HG03025 (cell line): Measurements from ENCODE around the gene TBCA.
"Not testable (repeated sequence)": the region's sequence is repeated elsewhere in the genome, so short reads cannot be mapped to it uniquely, and the experiment has no call there.

ENCODE experiments used
- ATAC-seq: cut with Tn5 transposase; IDR thresholded peaks from one replicate; pipeline ENCODE4 v1.9.1; 2021; ENCODE audit warnings: mild to moderate bottlenecking, moderate library complexity; ENCODE audit not compliant: unreplicated experiment, low FRiP score

The TBCA gene

DNA sequence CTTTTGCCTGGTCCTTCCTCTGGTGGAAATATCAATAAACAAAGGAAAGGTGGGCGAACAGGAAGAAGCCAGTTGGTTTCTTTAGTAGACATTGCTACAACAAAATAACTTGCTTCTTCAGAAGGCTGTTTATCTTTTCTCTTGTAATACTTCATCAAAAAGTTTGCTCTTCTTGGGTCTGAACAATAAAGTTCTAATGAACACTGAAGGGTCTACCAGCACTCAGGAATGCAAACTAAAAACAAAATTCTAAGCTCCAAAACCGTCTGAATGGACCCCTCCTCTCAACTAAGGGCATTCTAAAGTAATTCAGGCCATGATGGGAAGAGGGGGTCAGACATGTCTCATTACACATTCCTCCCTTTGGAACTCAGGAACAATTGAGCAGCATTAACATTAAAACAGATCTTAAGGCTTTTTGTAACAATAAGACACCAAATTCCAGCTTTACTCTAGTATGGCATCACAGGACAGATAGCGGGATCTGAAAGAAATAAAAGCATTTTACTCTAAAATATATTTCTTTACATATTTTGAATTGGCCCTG, 2.3 kb downstream of the TBCA start:
- ATAC-seq = no peak

DNA sequence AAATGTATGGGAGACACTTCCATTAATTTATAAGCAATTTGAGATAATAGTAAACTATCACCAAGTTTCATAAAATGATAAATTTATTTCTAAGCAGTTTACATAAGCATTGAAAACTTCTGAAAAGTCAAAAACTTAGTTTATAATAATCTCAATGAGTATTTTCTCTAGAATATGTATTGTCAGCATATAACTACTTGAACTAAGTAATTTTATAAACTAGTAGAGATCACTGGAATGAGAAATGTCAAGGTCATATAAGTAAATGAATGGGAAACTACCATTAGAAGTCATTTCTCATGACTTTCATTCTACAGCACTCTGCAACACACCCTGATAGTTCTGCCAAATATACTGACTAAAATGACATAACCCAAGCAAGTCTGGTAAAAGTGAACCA, 3.4 kb downstream of the TBCA start:
- ATAC-seq = no peak

DNA sequence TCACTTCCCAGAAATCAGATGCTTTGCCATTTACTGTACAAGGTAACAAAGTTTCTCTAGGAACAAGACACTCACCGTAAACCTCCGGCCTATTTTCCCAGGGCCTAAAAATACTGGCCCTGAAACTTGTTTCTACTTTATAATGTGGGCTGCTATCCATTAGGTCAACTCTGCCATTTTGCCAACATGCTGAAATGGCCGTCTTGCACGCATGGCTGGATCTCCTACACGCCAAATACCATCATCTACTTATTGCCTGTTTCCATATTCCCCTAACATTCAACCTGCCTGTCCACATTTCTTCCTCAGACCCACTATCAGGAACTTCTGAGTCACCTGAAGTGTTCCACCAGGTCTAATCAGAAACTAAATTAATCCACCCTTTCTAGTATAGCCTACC, 4.7 kb downstream of the TBCA start:
- no peak for ATAC-seq

DNA sequence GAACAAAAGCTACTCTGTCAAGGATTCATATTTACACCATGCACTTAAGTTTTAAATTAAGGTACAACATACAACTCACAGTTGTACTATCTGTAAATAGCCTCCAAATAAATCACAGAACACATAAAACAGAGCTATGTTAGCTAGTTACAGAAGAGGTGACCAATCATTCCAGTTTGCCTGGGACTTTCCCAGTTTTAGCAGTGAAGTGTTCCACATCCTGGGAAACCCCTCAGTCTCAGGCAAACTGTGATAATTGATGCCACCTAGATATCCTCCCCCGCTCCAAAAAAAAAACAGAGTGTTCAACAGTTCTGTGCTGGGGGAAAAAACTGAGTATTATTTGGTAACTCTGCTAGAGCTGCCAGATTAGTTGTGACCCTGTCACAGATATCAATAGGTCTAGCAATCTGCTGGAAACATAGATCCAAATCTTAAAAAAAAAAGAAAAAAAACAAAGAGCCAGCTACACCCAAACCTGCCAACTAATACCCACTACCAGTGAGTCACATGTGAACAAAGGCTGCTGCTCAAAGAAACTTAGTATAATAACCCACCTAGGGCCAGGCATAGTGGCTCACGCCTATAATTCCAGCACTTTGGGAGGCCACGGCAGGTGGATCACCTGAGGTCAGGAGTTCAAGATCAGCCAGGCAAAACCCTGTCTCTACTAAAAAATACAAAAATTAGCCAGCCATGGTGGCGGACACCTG, 5.7 kb downstream of the TBCA start:
- no peak for ATAC-seq

DNA sequence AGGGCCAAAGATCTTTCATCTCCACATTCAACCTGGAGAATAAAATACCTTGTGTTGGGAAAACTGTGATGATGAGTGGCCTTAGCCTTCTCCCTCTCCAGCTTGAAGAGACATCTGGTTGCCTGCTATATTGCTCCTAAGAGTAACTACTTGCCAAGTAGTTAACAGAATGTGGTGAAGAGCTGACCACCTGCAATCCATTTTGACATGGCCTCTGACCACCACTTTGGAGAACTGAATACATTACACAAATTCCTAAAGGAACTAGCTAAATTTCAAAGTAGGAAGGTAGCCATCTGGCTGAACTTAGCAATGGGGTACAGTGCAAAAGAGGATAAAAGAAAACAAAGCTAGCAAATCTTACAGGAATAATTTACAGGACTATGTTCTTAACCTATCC, 7.2 kb downstream of the TBCA start:
- no peak for ATAC-seq

DNA sequence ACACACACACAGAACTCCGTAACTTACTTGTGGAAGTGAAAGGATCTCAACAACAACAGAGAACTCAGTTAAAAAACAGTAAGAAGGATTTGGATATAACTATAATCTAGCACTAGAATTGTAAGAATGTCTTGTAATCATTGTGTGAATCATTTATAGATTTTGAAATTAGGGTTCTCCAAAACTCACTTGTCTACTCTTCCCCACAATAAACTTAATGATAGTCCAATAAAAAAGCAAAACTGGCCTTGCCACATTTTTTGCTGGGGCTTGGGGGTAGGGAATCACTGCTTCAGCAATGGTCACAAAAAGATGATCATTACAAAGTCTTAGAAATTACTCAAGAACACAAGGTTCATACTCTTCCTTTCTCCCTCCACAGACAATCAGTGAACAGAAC, 8.8 kb downstream of the TBCA start:
- no peak for ATAC-seq

DNA sequence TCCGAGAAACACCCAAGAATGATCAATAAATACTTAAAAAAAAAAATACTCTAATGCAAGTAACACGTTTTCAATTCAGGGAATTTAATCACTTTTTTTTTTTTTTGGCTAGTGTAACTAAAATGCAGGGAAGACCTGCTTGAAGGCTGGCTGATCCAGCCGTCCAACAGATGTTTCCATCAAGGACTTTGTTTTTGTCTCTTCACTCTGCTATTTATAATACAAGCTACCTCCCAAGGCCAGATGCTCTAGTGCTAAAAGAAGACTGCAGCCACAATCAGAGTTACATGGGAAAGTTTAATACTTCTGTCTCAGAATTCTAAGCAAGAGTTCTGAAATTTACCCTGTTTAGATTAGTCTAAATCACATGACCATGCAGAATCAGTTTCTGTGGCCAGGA, 14.5 kb downstream of the TBCA start:
- no peak for ATAC-seq

DNA sequence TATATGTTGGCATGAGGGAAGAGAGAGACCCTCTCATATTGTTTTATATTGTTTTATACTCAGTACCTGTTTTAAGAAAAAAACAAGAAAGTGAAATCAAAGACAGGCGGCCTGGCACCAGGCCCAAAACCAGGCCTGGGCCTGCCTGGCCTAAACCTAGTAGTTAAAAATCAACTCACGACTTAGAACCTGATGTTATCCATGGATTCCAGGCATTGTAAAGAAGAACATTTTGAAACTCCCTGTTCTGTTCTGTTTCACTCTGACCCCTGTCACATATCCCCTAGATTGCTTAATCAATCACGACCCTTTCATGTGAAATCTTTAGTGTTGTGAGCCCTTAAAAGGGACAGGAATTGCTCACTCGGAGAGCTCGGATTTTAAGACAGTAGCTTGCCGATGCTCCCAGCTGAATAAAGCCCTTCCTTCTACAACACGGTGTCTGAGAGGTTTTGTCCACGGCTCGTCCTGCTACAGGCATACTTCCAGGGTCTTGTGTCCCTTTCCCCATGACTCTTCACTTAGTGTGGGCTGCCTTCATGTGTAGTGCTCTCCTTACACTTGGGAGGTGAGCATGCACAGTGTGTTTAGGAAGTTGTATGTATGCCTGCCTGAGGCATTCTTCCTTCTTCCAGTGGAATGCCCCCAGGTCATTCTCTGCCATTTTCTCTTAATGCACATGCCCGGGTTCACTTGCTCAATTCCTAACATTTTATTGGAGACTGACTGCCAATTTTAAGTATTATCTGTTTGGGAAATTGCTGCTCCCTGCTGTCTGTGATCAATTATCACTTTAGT, 17.8 kb downstream of the TBCA start:
- ATAC-seq = no peak

DNA sequence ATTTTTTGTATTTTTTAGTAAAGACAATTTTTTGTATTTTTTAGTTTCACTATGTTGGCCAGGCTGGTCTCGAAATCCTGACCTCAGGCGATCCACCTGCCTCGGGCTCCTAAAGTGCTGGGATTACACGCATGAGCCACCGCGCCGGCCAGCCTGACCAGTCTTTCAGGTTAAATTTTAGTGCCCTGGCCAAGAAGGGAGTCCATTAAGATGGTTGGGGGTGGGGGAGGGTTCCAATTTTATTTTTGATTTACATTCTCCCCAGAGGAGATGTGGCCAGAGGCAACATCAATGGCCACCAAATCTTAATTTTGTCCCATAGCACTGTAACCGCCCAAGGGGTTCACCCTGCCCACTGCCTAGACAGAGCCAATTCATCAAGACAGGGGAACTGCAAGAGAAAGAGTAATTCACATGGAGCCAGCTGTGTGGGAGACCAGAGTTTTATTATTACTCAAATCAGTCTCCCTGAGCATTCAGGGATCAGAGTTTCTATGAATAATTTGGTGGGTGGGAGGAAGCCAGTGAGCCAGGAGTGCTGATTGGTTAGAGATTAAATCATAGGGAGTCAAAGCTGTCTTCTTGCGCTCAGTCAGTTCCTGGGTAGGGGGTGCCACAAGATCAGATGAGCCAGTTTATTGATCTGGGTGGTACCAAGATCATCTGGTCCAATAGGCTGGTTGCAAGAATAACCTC, 24.7 kb downstream of the TBCA start:
- ATAC-seq = no peak

DNA sequence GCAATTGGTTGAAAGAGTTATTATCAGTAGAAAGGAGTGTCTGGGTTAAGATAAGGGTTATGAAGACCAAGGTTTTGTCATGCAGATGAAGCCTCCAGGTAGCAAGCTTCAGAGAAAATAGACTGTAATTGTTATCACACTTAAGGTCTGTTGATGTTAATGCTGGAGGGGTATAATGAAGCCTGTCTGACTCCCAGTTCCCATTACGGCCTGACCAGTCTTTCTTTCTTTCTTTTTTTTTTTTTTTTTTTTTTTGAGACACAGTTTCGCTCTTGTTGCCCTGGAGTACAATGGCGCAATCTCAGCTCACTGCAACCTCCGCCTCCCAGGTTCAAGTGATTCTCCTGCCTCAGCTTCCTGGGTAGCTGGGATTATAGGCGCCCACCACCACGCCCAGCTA, 25.2 kb downstream of the TBCA start:
- ATAC-seq = not testable (repeated sequence)

DNA sequence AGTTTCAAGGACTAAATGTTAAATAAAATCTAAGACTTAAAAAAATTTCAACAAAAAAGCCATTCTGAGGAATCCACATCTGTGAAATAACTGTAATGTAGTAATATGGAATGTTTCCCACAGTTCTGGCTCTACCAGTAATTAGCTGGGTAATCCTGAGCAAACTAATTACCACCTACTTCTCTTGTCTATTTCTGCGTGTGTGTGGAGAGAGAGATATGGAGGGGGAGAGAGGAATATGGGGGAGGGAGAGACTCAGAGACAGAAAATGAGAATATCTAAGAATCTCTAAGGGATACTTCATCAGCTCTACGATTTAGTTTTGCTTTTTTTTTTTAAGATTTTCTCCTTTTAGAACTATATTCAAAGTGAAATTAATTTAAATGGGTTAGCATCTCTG, 28.0 kb downstream of the TBCA start:
- no peak for ATAC-seq

DNA sequence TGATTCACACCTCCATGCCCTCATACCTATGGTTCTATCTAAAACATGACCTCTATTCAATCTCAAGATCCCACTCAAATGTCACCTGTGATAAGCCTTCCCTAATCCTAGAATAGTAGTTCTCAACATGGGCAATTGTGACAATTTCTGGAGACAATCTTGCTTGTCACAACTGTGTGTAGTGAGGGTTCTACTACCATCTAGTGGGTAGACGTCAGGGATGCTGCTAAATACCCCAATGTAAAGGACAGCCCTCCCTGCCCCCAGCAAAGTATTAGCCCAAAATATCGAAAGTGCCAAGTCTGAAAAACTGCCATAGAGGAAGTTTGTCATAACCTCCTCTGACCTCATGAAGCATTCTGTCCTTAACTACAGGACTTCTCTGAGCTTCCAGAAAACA, 32.0 kb downstream of the TBCA start:
- no peak for ATAC-seq

DNA sequence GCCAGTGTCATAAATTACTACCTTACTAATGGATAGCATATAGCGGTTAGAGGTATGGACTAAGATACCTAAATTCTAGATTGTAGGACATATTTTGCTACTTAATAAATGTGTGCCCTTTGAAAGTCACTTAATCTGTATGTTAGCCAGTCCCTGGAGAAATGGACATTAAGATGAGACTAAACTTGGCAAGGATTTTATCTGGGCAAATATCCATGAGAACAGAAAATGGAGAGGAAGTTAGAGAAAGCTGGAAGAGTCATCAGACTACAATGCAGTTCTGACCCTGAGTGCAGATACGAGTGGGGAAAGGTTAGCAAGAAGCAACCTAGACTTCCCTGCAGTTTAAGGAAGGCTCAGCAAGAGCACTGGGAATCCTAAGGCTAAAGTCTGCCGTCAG, 33.0 kb downstream of the TBCA start:
- ATAC-seq = no peak

DNA sequence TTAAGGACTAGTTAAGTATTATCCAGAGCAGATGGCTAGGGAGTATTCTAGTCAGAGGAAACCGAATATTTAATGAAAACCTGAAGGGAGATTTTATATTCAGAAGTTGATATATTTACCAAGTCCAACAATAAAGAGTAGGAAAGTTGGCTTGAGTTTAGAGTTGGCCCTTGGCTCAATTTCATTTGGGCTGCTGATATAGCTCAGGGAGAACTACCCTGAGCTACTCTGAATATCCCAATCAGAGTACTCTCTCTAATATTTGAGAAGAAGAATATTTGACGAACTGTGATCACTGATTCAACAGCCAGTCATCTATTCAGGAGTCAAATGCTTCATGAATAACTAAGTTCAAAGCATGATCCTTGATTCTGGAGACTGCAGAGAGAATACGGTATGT, 34.5 kb downstream of the TBCA start:
- ATAC-seq = no peak

DNA sequence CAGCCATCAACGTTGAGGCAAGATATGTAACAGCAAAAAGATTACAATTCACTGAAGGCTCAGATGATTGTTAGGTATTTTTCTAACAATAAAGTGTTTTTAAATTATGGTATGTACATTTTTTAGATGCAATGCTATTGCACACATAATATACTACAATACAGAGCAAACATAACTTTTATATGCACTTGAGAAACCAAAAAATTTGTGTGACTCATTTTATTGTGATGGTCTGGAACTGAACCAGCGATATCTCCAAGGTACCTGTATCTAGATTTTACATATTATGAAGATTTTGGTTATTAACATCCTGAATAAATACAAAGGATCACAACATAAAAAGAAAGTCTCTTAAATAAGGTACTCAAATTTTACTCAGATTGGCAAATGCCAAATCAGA, 41.3 kb downstream of the TBCA start:
- ATAC-seq = no peak

DNA sequence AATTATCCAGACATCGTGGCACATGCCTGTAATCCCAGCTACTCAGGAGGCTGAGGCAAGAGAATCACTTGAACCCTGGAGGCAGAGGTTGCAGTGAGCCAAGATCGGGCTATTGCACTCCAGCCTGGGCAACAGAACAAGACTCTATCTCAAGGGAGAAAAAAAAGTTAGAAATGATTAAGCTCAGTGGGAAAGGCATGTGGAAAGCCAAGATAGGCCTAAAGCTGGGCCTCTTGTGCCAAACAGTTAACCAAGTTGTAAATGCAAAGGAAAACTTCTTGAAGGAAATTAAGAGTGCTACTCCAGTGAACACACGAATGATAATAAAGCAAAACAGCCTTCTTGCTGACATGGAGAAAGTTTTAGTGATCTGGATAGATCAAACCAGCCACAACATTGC, 43.0 kb downstream of the TBCA start:
- ATAC-seq = no peak

DNA sequence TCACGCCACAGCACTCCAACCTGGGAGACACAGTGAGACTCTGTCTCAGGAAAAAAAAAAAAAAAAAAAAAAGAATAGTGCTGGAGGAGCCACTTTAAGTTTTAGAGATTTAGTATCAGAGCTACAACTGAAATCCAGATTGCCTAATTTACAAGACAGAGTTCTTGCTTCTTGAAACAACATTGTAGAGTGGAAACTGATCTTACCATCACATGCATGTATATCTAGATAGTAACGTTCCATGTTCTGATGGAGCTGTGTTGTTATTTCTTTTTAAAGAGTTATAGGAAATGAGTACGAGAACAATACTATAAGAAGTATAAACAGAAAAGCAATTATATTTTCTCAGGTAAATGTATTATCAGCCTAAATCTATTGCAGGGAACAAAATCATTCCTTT, 48.9 kb downstream of the TBCA start:
- no peak for ATAC-seq

DNA sequence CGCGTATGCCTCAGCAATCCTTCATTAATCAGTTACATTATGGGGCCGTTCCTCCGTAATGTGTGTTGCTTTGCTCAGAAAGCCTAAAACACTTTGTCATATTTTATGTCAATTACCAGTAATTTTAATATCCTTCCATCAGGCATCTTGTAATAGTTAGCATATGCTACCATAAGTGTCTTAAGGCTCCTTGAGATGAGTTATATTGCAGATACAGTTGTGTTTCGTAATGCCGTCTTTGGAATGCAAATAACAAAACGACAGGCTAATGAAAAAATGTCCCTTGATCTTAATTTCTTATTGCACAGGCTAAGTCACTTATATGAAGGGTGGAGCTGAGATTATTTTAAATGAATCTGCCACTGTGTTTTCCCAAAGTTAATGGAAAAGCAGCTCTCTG, 50.5 kb downstream of the TBCA start:
- ATAC-seq = no peak

DNA sequence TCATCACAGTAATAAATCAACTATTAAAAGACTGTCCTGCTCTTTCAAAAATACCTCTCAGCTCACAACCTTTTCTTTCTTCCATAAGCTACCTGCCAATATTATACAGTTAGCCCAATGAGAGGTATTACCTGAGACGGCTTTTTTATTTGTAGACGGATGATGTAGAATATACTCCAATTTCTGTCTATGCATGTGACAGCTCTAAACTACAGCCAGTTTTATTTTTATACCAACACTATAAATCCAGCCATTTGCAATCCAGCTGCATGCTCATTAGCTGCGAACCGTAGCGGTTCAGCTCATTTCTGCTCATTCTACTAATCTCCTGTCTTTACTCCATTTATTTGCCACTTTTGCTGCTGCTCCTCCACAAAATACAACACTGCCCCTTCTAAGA, 51.2 kb downstream of the TBCA start:
- ATAC-seq = no peak

DNA sequence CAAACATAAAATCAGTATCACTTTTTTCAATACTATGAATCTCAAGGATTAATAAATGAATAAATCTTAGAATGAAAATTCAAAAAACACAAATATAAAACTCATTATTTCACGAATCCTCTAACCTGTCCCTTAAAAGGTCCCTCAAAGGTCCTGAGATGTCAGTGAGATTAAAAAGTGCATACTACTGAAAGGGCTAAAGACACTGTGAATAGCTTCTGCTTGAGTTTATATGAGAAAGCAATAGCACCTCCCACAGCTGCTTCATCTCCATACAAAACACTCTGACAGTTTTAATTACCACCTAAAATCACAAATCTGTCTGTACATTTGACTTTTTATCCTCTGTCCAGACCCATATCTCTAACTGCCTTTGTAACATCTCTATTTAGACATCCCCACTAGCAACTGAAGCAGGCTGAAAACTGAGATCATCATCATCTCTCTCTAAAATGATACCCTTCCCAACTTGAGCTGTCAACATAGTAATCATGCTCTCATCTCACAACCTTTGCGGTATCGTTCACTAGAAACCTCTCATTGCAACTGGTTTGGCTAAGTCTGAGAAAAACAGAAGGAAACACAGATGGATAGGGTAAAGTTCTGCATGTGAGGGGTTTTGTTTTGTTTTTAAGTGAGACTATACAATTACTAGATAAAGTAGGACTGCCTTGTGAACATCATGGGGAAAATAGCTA, 56.3 kb downstream of the TBCA start:
- ATAC-seq = no peak
